ENCODE results near the gene THYN1. TPM values are rescaled to one million over a fixed set of nuclear protein-coding genes. Genes with fewer than 3 reads are reported as not detected.
A peak's percentile ranks its signal among the peaks of the same experiment; 100 is the strongest.

The THYN1 gene
- 69.6 and 70.5 TPM in 2 replicates for total RNA-seq
- long read RNA-seq, transcript THYN1-202 (7 exons, 835 nt) = minor isoform, 5 of 95 reads
- long read RNA-seq, transcript THYN1-203 (8 exons, 943 nt) = minor isoform, 13 of 95 reads
- long read RNA-seq, transcript THYN1-201 (7 exons, 1,299 nt) = major isoform, 35 of 95 reads
- long read RNA-seq, transcript THYN1-204 (8 exons, 893 nt) = minor isoform, 8 of 95 reads
- long read RNA-seq, partial matches to known transcripts = 24 of 95 reads
- long read RNA-seq, other reads (novel, unspliced or antisense) = 10 of 95 reads

DNA sequence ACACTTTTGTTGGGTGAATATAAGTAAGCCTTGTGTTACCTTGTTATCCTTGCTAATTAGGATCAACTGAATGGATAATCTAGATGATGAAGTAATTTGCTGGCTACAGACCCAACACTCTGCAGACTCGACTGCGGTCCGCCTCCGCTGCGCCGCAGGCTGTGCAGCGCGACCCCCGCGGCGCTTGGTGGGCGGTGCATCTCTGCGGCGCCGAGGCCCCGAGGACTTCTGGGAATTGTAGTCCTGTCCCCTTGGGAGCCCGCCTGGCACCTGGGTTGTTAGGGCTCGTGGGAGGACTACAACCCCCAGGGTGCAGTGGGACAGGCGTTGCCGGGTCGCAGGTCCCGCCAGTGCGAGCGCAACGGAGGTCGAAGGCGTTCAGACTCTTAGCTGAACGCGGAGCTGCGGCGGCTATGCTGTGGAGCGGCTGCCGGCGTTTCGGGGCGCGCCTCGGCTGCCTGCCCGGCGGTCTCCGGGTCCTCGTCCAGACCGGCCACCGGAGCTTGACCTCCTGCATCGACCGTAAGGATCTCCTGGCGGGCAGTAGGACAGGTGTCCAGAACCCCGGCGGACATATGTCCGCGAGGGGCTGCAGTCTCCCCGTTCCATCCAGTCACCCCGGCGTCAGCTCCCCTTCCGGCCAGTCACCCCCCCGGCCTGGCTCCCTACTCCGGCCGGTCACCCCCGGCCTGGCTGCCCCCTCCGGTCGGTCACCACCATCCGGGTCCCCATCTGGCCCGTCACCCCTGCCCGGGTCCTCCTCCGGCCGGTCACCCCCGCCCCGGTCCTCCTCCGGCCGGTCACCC is at the start of gene THYN1, which contains the start of gene ACAD8:
Gene THYN1 (minus strand): TSS at position 165 of the 806 bp plus-strand sequence. CDS start 470 bp downstream, outside the sequence.
Gene ACAD8 (plus strand): TSS at position 381 of the 806 bp plus-strand sequence. CDS start 33 bp downstream, at position 414.
- peaks cover 16% of the 10 kb centered on the region for H3K4me1 Mint-ChIP-seq (ENCODE audit: low read depth)
- no peaks in the 10 kb centered on the region for H3K27me3 Mint-ChIP-seq

GRCh38 chr11:134294664-134295063 is 41.5 kb upstream of the THYN1 start:
- no peaks in the 10 kb centered on the region for H3K9me3 Mint-ChIP-seq (ENCODE audit: low read depth)
- no peaks in the 10 kb centered on the region for H3K4me1 Mint-ChIP-seq (ENCODE audit: low read depth)
- H3K27ac Mint-ChIP-seq = no peak overlapping the region
- DNase-seq (ENCODE audit: low spot score, unreplicated experiment) = no peak
- TF ChIP-seq, protein P1, sequence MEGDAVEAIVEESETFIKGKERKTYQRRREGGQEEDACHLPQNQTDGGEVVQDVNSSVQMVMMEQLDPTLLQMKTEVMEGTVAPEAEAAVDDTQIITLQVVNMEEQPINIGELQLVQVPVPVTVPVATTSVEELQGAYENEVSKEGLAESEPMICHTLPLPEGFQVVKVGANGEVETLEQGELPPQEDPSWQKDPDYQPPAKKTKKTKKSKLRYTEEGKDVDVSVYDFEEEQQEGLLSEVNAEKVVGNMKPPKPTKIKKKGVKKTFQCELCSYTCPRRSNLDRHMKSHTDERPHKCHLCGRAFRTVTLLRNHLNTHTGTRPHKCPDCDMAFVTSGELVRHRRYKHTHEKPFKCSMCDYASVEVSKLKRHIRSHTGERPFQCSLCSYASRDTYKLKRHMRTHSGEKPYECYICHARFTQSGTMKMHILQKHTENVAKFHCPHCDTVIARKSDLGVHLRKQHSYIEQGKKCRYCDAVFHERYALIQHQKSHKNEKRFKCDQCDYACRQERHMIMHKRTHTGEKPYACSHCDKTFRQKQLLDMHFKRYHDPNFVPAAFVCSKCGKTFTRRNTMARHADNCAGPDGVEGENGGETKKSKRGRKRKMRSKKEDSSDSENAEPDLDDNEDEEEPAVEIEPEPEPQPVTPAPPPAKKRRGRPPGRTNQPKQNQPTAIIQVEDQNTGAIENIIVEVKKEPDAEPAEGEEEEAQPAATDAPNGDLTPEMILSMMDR (IDR thresholded peaks at IDR 0.05; ENCODE audit: unreplicated experiment) = no peak
- H3K4me3 Mint-ChIP-seq (ENCODE audit: low read depth) = no peak overlapping the region
- H3K27me3 Mint-ChIP-seq = peaks cover 13% of the 10 kb centered on the region
- H3K36me3 Mint-ChIP-seq (ENCODE audit: insufficient read depth) = no peaks in the 10 kb centered on the region

More for the DNA sequence above, at the start of gene THYN1, which contains the start of gene ACAD8:
- TF ChIP-seq, protein P1 (IDR thresholded peaks at IDR 0.05; ENCODE audit: unreplicated experiment) = peak; percentile 25
- Mint-ChIP-seq H3K4me3 (ENCODE audit: low read depth) (peak within 1 kb of the TSS; percentile 85), H3K36me3 (ENCODE audit: insufficient read depth) (peaks cover 6% of the 10 kb centered on the region), H3K9me3 (ENCODE audit: low read depth) (no peaks in the 10 kb centered on the region), H3K27ac (peak within 1 kb of the TSS; percentile 78)
- DNase-seq (ENCODE audit: low spot score, unreplicated experiment) = peak; percentile 93

- Mint-ChIP-seq H3K9me3 (ENCODE audit: low read depth) (no peaks in the 10 kb centered on the region), H3K27ac (no peak overlapping the region), H3K27me3 (peaks cover 14% of the 10 kb centered on the region), H3K36me3 (ENCODE audit: insufficient read depth) (no peaks in the 10 kb centered on the region), H3K4me1 (ENCODE audit: low read depth) (no peaks in the 10 kb centered on the region), H3K4me3 (ENCODE audit: low read depth) (no peak overlapping the region)
- DNase-seq (ENCODE audit: low spot score, unreplicated experiment) = no peak
- TF ChIP-seq, protein P1 (IDR thresholded peaks at IDR 0.05; ENCODE audit: unreplicated experiment) = no peak
Observed at GRCh38 chr11:134293119-134294113, 40.3 kb upstream of the THYN1 start.

- Mint-ChIP-seq H3K27ac (no peak overlapping the region), H3K4me3 (ENCODE audit: low read depth) (no peak overlapping the region), H3K36me3 (ENCODE audit: insufficient read depth) (no peaks in the 10 kb centered on the region), H3K27me3 (peaks cover 19% of the 10 kb centered on the region), H3K4me1 (ENCODE audit: low read depth) (no peaks in the 10 kb centered on the region), H3K9me3 (ENCODE audit: low read depth) (no peaks in the 10 kb centered on the region)
- DNase-seq (ENCODE audit: low spot score, unreplicated experiment) = no peak
- TF ChIP-seq, protein P1 (IDR thresholded peaks at IDR 0.05; ENCODE audit: unreplicated experiment) = no peak
Observed at GRCh38 chr11:134292661-134293060, 39.5 kb upstream of the THYN1 start.
